Measurements from ENCODE around the gene MYH10.

The MYH10 gene

DNA sequence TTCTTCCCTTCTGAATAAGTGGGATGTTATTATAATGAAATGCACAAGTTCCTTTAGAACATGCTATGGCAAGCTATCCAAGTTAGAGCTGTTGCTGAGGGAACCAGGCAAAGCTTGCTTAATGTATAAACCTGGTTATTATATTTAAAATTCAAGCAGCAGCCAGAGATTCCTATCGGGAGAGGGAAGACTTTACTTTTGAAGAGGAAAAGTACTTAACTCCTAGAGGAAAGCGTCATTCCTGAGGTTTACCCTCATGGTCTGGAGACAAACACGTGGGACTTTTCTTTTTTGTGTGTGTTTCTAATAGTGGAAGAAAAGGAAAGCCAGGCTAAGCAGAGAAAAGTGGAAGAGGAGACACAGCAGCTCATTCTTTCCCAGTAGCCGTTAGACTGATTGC is 39.9 kb upstream of the MYH10 start:
- H3K4me1 ChIP-seq (ENCODE audit: control insufficient read depth, low read length), result no peaks in the 10 kb centered on the region
- H3K9me3 ChIP-seq (ENCODE audit: control insufficient read depth, insufficient read depth, low read length), result no peaks in the 10 kb centered on the region
- no peak overlapping the region for H3K4me2 ChIP-seq (ENCODE audit: low read length)
- no peak overlapping the region for H3K4me3 ChIP-seq (ENCODE audit: low read length)
- no peaks in the 10 kb centered on the region for H3K79me2 ChIP-seq (ENCODE audit: control insufficient read depth, low read length)
- no peaks in the 10 kb centered on the region for H4K20me1 ChIP-seq (ENCODE audit: control insufficient read depth, insufficient read depth, low read depth, low read length)
- H3F3A ChIP-seq (ENCODE audit: control insufficient read depth, insufficient read depth), result no peaks in the 10 kb centered on the region
- no peaks in the 10 kb centered on the region for H3K9me2 ChIP-seq (replicated peaks; ENCODE audit: control insufficient read depth, low read length)
- H3K36me3 ChIP-seq (ENCODE audit: control insufficient read depth, low read length), result no peaks in the 10 kb centered on the region
- no peak for TF ChIP-seq EZH2phosphoT487 (IDR thresholded peaks at IDR 0.05; ENCODE audit: borderline replicate concordance, low read length)
- TF ChIP-seq, protein P1, sequence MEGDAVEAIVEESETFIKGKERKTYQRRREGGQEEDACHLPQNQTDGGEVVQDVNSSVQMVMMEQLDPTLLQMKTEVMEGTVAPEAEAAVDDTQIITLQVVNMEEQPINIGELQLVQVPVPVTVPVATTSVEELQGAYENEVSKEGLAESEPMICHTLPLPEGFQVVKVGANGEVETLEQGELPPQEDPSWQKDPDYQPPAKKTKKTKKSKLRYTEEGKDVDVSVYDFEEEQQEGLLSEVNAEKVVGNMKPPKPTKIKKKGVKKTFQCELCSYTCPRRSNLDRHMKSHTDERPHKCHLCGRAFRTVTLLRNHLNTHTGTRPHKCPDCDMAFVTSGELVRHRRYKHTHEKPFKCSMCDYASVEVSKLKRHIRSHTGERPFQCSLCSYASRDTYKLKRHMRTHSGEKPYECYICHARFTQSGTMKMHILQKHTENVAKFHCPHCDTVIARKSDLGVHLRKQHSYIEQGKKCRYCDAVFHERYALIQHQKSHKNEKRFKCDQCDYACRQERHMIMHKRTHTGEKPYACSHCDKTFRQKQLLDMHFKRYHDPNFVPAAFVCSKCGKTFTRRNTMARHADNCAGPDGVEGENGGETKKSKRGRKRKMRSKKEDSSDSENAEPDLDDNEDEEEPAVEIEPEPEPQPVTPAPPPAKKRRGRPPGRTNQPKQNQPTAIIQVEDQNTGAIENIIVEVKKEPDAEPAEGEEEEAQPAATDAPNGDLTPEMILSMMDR (IDR thresholded peaks at IDR 0.05; ENCODE audit: low read depth, low read length, poor library complexity, severe bottlenecking), result no peak
- no peak overlapping the region for H3K27ac ChIP-seq (ENCODE audit: low read depth, low read length)
- H3K27me3 ChIP-seq (ENCODE audit: control insufficient read depth, low read length), result no peaks in the 10 kb centered on the region

DNA sequence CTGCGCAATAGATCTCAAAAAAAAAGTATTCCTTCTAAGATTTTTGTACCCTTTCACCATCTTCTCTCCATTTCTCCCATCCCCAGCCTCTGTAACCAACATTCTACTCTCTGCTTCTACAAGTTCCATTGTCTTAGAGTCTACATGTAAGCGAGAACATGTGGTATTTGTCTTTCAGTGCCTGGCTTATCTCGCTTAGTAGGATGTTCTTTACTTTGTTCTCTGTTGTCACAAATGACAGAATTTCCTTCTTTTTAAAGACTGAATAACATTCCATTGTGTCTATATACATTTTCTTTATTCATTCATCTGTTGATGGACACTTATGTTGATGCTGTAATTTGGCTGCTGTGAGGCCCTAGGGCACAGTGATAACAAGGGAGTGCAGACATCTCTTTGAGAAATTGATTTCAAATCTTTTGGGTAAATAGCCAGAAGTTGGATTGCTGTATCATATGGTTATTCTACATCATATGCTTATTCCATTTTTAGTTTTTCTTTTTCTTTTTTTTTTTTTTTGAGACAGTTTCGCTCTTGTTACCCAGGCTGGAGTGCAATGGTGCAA is 37.7 kb upstream of the MYH10 start:
- Histone ChIP-seq H3F3A (ENCODE audit: control insufficient read depth, insufficient read depth) (no peaks in the 10 kb centered on the region), H3K79me2 (ENCODE audit: control insufficient read depth, low read length) (no peaks in the 10 kb centered on the region), H3K9me2 (replicated peaks; ENCODE audit: control insufficient read depth, low read length) (no peaks in the 10 kb centered on the region), H3K9me3 (ENCODE audit: control insufficient read depth, insufficient read depth, low read length) (no peaks in the 10 kb centered on the region), H4K20me1 (ENCODE audit: control insufficient read depth, insufficient read depth, low read depth, low read length) (no peaks in the 10 kb centered on the region), H3K4me3 (ENCODE audit: low read length) (no peak overlapping the region), H3K36me3 (ENCODE audit: control insufficient read depth, low read length) (no peaks in the 10 kb centered on the region), H3K4me1 (ENCODE audit: control insufficient read depth, low read length) (no peaks in the 10 kb centered on the region), H3K4me2 (ENCODE audit: low read length) (no peak overlapping the region), H3K27me3 (ENCODE audit: control insufficient read depth, low read length) (no peaks in the 10 kb centered on the region), H3K27ac (ENCODE audit: low read depth, low read length) (no peak overlapping the region)
- TF ChIP-seq, protein P1 (IDR thresholded peaks at IDR 0.05; ENCODE audit: low read depth, low read length, poor library complexity, severe bottlenecking), result no peak
- TF ChIP-seq EZH2phosphoT487 (IDR thresholded peaks at IDR 0.05; ENCODE audit: borderline replicate concordance, low read length), result no peak

DNA sequence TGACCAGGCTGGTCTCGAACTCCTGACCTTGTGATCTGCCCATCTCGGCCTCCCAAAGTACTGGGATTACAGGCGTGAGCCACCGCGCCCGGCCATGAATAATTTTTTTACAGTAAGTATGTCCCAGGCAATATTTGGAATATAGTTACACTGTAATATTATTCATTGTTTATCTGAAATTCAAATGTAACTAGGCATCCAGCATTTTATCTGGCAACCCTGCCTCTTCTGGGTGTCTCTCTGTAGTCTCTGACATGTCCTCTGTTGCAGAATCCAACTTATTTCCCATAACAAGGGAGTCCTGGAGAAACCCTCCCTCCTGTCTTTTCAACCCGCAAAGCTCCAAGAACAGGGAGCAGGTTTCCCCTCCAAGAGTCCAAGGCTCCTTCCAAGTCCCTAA is 36.9 kb upstream of the MYH10 start:
- H3K4me2 ChIP-seq (ENCODE audit: low read length), result no peak overlapping the region
- H3K9me3 ChIP-seq (ENCODE audit: control insufficient read depth, insufficient read depth, low read length), result no peaks in the 10 kb centered on the region
- no peaks in the 10 kb centered on the region for H3F3A ChIP-seq (ENCODE audit: control insufficient read depth, insufficient read depth)
- TF ChIP-seq EZH2phosphoT487 (IDR thresholded peaks at IDR 0.05; ENCODE audit: borderline replicate concordance, low read length), result no peak
- TF ChIP-seq, protein P1 (IDR thresholded peaks at IDR 0.05; ENCODE audit: low read depth, low read length, poor library complexity, severe bottlenecking), result no peak
- no peak overlapping the region for H3K4me3 ChIP-seq (ENCODE audit: low read length)
- H3K9me2 ChIP-seq (replicated peaks; ENCODE audit: control insufficient read depth, low read length), result no peaks in the 10 kb centered on the region
- no peaks in the 10 kb centered on the region for H3K4me1 ChIP-seq (ENCODE audit: control insufficient read depth, low read length)
- no peaks in the 10 kb centered on the region for H4K20me1 ChIP-seq (ENCODE audit: control insufficient read depth, insufficient read depth, low read depth, low read length)
- no peaks in the 10 kb centered on the region for H3K36me3 ChIP-seq (ENCODE audit: control insufficient read depth, low read length)
- H3K27me3 ChIP-seq (ENCODE audit: control insufficient read depth, low read length), result no peaks in the 10 kb centered on the region
- no peaks in the 10 kb centered on the region for H3K79me2 ChIP-seq (ENCODE audit: control insufficient read depth, low read length)
- H3K27ac ChIP-seq (ENCODE audit: low read depth, low read length), result no peak overlapping the region
